Posterior cingulate gyrus (tissue), 11 donors: ENCODE results near the gene BCL6B.
"Not testable (repeated sequence)": the region's sequence is repeated elsewhere in the genome, so short reads cannot be mapped to it uniquely, and the experiment has no call there.

ENCODE experiments used
- DNase-seq, 10 donors: peaks; one replicate each; pipeline versions ENCODE4 v3.0.0 to v3.0.0-alpha.2; 2020 to 2021; ENCODE audit warnings: mixed read lengths in 3 of 10
- intact Hi-C: fragments of 100-400 bp; cut with DNase I; formaldehyde crosslinking; loops from one replicate; pipeline ENCODE4 v1.15.1; 2023

The BCL6B gene

DNA sequence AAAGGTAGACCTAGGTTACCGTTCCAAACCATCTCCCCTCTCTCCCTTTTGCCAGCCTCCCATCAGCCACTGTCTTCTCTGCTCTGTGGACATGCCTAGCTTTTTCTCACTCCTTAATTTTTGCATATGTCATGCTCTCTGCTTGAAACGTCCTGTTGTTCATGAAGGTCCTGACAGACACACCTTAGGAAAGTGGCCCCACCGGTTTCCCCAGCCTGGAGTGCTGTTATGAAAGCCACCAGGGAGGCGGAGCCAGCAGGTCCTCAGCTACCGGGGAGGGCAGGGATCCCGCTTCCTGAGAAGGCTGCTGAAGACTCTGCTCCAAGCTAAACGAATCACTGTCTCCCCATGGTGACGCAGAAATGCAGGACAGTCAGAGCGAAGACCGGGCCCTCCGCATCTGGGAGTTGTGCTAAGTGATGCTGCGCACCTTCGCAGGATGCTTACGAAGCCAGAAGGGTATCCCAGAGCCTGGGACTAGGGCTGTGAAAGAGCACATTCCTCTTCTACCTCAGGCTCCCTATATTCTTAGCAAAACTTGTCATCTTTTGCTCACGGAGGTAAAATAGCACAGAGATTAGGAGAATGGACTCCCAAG lies 23.4 kb downstream of the BCL6B start:
- intact Hi-C loops: loop anchor here (5.0 kb wide), 1 partner anchor 251 kb away; no protein-coding TSS in a partner anchor
- peak in 8 of 10 donors; percentile 45 to 95 (median 70) for DNase-seq

DNA sequence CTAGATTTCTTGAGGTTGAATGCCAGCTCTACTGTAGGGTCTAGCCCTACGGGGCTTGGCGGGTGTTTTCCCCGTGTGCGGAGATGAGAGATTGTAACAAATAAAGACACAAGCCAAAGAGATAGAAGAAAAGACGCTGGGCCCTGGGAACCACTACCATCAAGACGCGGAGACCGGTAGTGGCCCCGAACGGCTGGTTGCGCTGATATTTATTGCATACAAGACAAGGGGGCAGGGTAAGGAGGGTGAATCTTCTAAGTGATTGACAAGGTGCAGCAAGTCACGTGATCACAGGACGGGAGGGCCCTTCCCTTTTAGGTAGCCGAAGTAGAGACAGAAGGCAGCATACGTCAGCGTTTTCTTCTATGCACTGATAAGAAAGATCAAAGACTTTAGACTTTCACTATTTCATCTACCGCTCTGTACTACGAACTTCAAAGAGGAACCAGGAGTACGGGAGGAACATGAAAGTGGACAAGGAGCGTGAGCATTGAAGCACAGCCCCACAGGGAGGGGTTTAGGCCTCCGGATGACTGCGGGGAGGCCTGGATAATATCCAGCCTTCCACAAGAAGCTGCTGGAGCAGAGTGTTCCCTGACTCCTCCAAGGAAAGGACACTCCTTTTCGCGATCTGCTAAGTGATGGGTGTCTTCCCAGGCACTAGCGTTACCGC lies 24.0 kb downstream of the BCL6B start:
- intact Hi-C loops: loop anchor here (5.0 kb wide), 1 partner anchor 250 kb away; no protein-coding TSS in a partner anchor
- peak in 1 of 10 donors; percentile 91 for DNase-seq

DNA sequence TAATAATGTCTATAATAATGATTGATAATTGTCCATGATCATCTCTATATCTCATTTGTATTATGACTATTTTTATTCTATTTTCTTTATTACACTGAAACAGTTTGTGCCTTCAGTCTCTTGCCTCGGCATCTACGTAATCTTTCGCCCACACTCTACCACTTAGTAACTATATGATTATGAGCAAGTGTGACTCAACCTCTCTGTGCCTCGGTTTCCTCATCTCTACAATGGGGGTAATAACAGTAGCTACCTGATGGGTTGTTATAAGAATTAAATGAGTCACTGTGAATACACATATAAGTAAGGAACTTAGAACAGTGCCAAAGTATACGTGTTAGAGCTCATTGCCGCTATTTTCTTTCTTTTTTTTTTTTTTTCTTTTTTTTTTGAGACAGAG lies 24.7 kb downstream of the BCL6B start:
- intact Hi-C loops: loop anchor here (5.0 kb wide), 1 partner anchor 250 kb away; no protein-coding TSS in a partner anchor
- no peak for DNase-seq

DNA sequence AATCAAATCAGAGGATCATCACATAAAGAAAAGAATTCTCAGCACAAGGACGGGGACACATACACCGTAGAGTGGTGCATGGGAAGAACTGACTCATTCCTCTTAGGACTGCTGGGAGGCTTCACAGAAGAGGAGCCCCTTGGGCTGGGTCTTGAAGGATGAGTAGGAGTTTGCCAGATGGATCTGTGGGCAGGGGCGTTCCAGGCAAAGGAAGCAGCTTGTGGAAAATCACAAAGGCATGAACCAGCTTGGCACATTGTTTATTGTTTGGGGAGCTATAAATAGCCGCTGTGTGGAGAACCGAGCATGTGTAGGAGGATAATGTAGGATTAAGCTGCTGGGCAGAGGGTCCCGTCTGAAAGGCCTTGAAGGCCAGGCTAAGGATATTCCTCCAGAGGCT lies 26.1 kb downstream of the BCL6B start:
- DNase-seq: peak in 1 of 10 donors; percentile 65

DNA sequence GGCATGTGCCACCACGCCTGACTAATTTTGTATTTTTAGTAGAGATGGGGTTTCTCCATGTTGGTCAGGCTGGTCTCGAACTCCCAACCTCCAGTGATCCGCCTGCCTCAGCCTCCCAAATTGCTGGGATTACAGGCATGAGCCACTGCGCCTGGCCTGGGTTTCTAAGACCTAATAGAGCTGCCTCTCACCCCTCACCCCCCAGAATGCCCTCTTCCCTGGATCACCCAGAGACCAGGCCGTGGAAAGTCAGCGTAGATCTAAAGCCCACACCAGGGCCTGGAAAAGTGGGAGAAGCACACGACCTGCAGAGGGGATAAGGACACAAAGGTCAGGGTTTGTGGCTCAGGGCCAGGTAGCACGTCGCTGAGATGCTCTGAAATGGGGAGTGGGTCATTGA lies 27.7 kb downstream of the BCL6B start:
- intact Hi-C loops: not testable (repeated sequence)
- peak in 1 of 10 donors; percentile 57 for DNase-seq

More for the DNA sequence above, 26.1 kb downstream of the BCL6B start:
- intact Hi-C loops: loop anchor here (5.0 kb wide), 1 partner anchor 248 kb away; no protein-coding TSS in a partner anchor

DNA sequence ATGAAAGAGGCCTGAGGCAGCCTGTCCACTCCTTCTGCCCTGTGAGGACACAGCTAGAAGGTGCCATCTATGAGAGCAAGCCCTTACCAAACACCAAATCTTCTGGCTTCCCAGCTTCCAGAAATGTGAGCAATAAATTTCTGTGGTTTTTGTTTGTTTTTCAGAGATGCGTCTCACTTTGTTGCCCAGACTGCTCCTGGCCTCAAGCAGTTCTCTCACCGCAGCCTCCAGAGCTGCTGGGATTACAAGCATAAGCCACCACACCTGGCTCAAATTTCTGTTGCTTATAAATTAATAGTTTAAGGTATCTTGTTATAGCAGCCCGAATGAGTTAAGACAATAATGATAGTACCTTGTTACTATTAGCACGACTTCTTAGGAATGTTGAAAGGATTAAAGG lies 33.5 kb downstream of the BCL6B start:
- intact Hi-C loops: no loop called here
- no peak for DNase-seq

GRCh38 chr17:7058831-7059447 lies 36.1 kb downstream of the BCL6B start:
- intact Hi-C loops: no loop called here
- DNase-seq: no peak

GRCh38 chr17:7060165-7060891 lies 37.5 kb downstream of the BCL6B start:
- DNase-seq: peak in 1 of 10 donors; percentile 30
- intact Hi-C loops: no loop called here

- intact Hi-C loops: no loop called here
Observed at GRCh38 chr17:7063518-7064094, 40.8 kb downstream of the BCL6B start.

DNA sequence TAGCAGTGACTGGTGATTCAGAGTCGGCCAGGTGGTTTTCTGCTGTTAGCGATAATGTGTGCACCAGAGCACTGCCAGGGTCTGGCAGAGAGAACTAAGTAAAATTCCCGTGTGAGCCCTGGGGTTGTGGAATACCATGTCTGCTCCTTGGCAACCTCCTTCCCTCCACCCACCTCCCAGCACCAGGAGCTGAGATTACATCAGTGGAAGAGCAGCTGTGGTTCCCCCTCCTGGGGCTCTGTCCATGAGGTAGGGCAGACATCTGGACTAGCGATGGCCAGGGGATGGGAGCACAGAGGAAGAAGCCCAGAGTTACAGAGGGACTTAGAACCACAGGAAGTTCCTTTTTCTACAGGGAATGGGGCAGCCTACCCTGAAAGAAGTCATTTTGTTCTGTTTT lies 41.4 kb downstream of the BCL6B start:
- intact Hi-C loops: no loop called here
- DNase-seq: peak in 2 of 10 donors; percentile 34 to 86

More at GRCh38 chr17:7063518-7064094, 40.8 kb downstream of the BCL6B start:
- peak in 5 of 10 donors; percentile 18 to 89 (median 59) for DNase-seq

DNA sequence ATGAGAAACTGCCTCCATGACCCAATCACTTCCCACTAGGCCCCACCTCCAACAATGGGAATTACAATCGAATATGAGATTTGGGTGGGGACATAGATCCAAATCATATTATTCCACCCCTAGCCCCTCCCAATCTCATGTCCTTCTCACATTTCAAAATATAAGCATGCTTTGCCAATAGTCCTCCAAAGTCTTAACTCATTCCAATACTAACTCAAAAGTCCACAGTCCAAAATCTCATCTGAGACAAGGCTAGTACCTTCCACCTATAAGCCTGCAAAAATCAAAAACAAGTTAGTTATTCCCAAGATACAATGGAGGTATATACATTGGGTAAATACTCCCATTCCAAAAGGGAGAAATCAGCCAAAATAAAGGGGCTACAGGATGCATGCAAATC lies 44.3 kb downstream of the BCL6B start:
- intact Hi-C loops: no loop called here
- DNase-seq: no peak

DNA sequence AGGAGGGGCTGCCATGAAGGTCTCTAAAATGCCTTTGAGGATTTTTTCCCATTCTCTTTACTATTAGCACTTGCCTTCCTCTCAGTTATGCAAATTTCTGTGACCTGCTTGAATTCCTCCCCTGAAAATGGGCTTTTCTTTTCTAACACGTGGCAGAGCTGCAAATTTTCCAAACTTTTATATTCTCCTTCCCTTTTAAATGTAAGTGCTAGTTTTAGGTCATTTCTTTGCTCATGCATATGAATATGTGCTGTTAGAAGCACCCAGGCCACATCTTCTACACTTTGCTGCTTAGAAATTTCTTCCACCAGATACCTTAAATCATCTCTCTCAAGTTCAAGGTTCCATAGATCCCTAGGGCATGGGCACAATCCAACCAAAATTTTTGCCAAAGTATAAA lies 45.4 kb downstream of the BCL6B start:
- intact Hi-C loops: no loop called here
- DNase-seq: no peak

GRCh38 chr17:7070712-7071111 lies 47.9 kb downstream of the BCL6B start:
- peak in 1 of 10 donors; percentile 65 for DNase-seq
- intact Hi-C loops: no loop called here

GRCh38 chr17:7072406-7072805 lies 49.6 kb downstream of the BCL6B start:
- no peak for DNase-seq
- intact Hi-C loops: no loop called here

DNA sequence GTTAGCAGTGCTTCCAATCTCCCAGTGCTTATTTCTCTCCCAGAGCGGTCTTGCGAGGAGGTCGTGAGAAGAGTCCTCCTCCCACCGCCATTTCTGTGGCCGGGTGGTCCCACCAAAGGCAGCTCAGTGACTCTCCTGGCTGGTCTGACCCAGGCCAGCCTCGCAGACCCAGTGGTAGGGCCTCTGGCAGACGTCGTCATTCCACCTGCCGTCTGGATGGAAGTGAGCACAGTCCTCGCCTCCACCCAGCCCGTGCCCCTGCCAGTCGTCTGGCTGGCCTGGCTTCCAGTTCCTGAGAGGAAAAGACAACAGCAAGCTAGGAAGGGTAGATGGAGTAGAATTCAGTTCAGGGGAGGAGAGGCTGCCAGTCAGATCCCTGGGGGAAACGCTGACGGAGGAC lies 52.1 kb downstream of the BCL6B start:
- intact Hi-C loops: no loop called here

GRCh38 chr17:7077911-7078546 lies 55.2 kb downstream of the BCL6B start:
- DNase-seq: peak in 1 of 10 donors; percentile 77
- intact Hi-C loops: no loop called here

More for the DNA sequence above, 52.1 kb downstream of the BCL6B start:
- peak in 1 of 10 donors; percentile 75 for DNase-seq

- intact Hi-C loops: no loop called here
- DNase-seq: no peak
Observed at GRCh38 chr17:7078711-7079110, 55.9 kb downstream of the BCL6B start.
